Esophagus muscularis mucosa (tissue), 4 donors: Measurements from ENCODE around the gene GPR132. TPM values are rescaled to one million over a fixed set of nuclear protein-coding genes. Genes with fewer than 3 reads are reported as not detected.
A peak's percentile ranks its signal among the peaks of the same experiment; 100 is the strongest.
"Not testable (repeated sequence)": the region's sequence is repeated elsewhere in the genome, so short reads cannot be mapped to it uniquely, and the experiment has no call there.

Experiments
- DNase-seq: peaks from one replicate; pipeline ENCODE4 v3.0.0-alpha.2; 2017; ENCODE audit errors: extremely low spot score
- H3K27ac ChIP-seq, 4 donors: fragments of 200-600 bp; sonication (generic); replicated peaks in 1 of 4; 1 replicate in 3 of 4; 2 replicates in 1 of 4; pipeline ENCODE4 v1.5.1; 2016 to 2019; ENCODE audit warnings: mild to moderate bottlenecking in 1 of 4
- H3K27me3 ChIP-seq, 4 donors: fragments of 200-600 bp; sonication (generic); one replicate each; pipeline versions ENCODE4 v1.5.1 to v1.6.0; 2016 to 2019
- H3K36me3 ChIP-seq, 4 donors: fragments of 200-600 bp; sonication (generic); one replicate each; pipeline ENCODE4 v1.5.1; 2016 to 2019
- H3K4me1 ChIP-seq, 4 donors: fragments of 200-600 bp; sonication (generic); one replicate each; pipeline ENCODE4 v1.5.1; 2016 to 2019
- H3K4me3 ChIP-seq, 4 donors: fragments of 200-600 bp; sonication (generic); 1 replicate in 2 of 4; 2 replicates in 2 of 4; pipeline ENCODE4 v1.5.1; 2016 to 2019; ENCODE audit warnings: mild to moderate bottlenecking in 4 of 4, moderate library complexity in 1 of 4
- H3K9me3 ChIP-seq, 4 donors: fragments of 200-600 bp; sonication (generic); 1 replicate in 3 of 4; 2 replicates in 1 of 4; pipeline ENCODE4 v1.5.1; 2016 to 2019
- EP300 ChIP-seq: sonication (generic); formaldehyde crosslinking; IDR thresholded peaks from one replicate; pipeline ENCODE4 v1.6.1; 2017; ENCODE audit warnings: antibody characterized with exemption
- POLR2A ChIP-seq: fragments of 450-650 bp; IDR thresholded peaks from one replicate; pipeline ENCODE4 v1.6.1; 2017; ENCODE audit warnings: antibody characterized with exemption, moderate library complexity, mild to moderate bottlenecking, low read depth
- POLR2AphosphoS5 ChIP-seq, 2 donors: sonication (generic); formaldehyde crosslinking; IDR thresholded peaks; one replicate each; pipeline ENCODE4 v1.6.1; 2017; ENCODE audit warnings: antibody characterized with exemption in 2 of 2
- WGBS: methylation state at CpG from one replicate; pipeline ENCODE4 v1.1.5; 2018; 5-methylcytosine and 5-hydroxymethylcytosine counted together
- intact Hi-C: fragments of 100-400 bp; cut with DNase I; formaldehyde crosslinking; loops from one replicate; pipeline ENCODE4 v1.15.1; 2023
- total RNA-seq, 4 donors: library from RNA; depleted of rRNA; stranded (reverse); fragments of >200 nt; gene quantifications; one replicate each; pipeline versions ENCODE4 v1.1.0 to v1.2.1, GENCODE V29; 2016
- TF ChIP-seq, protein P1 (sequence below), 3 experiments: fragments of 200-600 bp in 2 of 3; fragments of 450-650 bp in 1 of 3; sonication (generic) in 2 of 3; IDR thresholded peaks; one replicate each; pipeline ENCODE4 v1.5.1; 2017 to 2019; ENCODE audit warnings: antibody characterized with exemption in 3 of 3, mild to moderate bottlenecking in 2 of 3, moderate library complexity in 1 of 3

GPR132 gene
- total RNA-seq, 4 donors from 2014 or later = 1.2 to 8.0 (median 2.1) TPM

DNA sequence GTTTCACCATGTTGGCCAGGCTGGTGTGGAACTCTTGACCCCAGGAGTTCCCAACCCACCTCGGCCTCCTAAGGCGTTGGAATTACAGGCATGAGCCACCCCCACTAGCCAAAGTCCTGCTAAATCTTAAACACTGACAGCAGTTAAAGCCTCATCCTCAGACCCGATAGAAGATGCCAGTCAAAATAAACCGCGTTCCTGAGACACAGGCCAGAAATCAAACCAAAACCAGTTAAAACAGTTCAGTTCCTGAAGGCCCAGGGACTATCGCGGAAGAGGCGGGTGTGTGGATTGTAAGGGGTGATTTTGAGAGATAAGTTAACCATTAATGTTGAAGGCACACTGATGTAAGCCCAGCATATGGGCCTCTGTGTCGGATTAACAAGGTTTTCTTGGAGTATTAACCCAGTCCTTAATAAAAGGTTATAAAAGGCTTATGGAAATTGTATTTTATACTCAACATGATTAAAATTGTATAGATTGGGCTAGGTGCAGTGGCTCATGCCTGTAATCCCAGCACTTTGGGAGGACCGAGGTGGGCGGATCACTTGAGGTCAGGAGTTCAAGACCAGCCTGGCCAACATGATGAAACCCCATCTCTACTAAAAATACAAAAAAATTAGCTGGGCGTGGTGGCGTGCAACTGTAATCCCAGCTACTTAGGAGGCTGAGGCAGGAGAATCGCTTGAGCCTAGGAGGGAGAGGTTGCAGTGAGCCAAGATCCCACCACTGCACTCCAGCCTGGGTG lies 25.6 kb downstream of the GPR132 start:
- 78% methylated on average over 14 of the region's 14 CpGs for WGBS
- Histone ChIP-seq H3K4me3 (no peak overlapping the region), H3K9me3 (no peaks in the 10 kb centered on the region), H3K36me3 (no peaks in the 10 kb centered on the region), H3K27ac (no peak overlapping the region), H3K27me3 (peaks cover 0 to 4% (median 0%) of the 10 kb centered on the region in 4 donors), H3K4me1 (peaks cover 0 to 9% (median 0%) of the 10 kb centered on the region in 4 donors)
- DNase-seq = no peak
- TF ChIP-seq EP300 (no peak), POLR2AphosphoS5 (IDR thresholded peaks at IDR 0.05) (no peak), POLR2A (no peak)
- TF ChIP-seq, protein P1, sequence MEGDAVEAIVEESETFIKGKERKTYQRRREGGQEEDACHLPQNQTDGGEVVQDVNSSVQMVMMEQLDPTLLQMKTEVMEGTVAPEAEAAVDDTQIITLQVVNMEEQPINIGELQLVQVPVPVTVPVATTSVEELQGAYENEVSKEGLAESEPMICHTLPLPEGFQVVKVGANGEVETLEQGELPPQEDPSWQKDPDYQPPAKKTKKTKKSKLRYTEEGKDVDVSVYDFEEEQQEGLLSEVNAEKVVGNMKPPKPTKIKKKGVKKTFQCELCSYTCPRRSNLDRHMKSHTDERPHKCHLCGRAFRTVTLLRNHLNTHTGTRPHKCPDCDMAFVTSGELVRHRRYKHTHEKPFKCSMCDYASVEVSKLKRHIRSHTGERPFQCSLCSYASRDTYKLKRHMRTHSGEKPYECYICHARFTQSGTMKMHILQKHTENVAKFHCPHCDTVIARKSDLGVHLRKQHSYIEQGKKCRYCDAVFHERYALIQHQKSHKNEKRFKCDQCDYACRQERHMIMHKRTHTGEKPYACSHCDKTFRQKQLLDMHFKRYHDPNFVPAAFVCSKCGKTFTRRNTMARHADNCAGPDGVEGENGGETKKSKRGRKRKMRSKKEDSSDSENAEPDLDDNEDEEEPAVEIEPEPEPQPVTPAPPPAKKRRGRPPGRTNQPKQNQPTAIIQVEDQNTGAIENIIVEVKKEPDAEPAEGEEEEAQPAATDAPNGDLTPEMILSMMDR (IDR thresholded peaks at IDR 0.05) = no peak
- intact Hi-C loops = loop anchor here (2.0 kb wide), 1 partner anchor 37 kb away; no protein-coding TSS in a partner anchor

DNA sequence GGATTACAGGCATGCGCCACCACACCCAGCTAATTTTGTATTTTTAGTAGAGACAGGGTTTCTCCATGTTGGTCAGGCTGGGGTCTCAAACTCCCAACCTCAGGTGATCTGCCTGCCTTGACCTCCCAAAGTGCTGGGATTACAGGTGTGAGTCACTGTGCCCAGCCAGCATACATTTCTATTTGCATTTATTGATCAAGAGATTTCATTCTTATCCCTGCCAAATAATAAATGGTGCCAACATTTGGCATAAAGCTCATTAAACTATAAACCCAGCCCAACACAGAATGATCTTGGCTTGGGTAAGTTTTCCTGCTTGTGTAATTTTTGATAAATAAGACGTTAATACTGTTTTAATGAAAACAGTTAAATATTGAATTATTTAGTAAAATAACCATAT lies 29.6 kb downstream of the GPR132 start:
- H3K4me3 ChIP-seq, H3K4me1 ChIP-seq, DNase-seq, intact Hi-C loops, H3K9me3 ChIP-seq, H3K36me3 ChIP-seq, H3K27ac ChIP-seq: not testable (repeated sequence)
- 99% methylated on average over 2 of the region's 2 CpGs for WGBS
- peaks cover 0 to 21% (median 0%) of the 10 kb centered on the region in 4 donors for H3K27me3 ChIP-seq

DNA sequence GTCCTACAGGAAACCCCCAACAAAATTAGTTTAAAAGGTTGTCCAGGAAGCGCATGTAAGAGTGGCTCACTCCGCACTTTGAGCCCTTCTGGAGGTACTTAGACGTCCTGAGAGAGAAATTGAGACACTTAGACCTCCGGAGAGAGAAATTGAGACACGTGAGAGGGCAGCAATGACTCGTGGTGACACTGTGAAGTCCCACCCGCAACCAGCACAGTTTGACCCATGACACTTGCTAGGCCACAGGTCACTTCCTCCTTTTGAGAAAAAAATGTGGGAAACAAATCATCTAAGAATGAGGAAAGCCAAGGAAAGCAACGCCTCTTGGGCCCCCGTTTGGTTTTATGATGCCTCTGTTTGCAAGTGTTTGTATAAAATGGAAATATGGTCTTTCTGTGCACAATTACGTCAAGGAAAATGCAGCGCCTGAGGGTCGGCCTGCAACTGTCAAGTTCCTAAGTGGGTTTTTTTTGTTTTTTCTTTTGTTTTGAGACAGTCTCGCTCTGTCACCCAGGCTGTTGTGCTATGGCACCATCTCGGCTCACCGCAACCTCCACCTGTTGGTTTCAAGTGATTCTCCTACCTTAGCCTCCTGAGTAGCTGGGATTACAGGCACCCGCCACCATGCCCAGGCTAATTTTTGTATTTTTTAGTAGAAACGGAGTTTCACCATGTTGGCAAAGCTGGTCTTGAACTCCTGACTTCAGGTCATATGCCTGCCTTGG lies 30.8 kb downstream of the GPR132 start:
- TF ChIP-seq POLR2A (no peak), POLR2AphosphoS5 (IDR thresholded peaks at IDR 0.05) (no peak), EP300 (no peak)
- TF ChIP-seq, protein P1 (IDR thresholded peaks at IDR 0.05) = no peak
- H3K36me3 ChIP-seq = no peaks in the 10 kb centered on the region
- WGBS = 77% methylated on average over 17 of the region's 17 CpGs
- peaks cover 0 to 26% (median 0%) of the 10 kb centered on the region in 4 donors for H3K27me3 ChIP-seq
- H3K27ac ChIP-seq = no peak overlapping the region
- intact Hi-C loops = no loop called here
- no peaks in the 10 kb centered on the region for H3K9me3 ChIP-seq
- peaks cover 0 to 9% (median 0%) of the 10 kb centered on the region in 4 donors for H3K4me1 ChIP-seq
- DNase-seq = no peak
- H3K4me3 ChIP-seq = no peak overlapping the region

DNA sequence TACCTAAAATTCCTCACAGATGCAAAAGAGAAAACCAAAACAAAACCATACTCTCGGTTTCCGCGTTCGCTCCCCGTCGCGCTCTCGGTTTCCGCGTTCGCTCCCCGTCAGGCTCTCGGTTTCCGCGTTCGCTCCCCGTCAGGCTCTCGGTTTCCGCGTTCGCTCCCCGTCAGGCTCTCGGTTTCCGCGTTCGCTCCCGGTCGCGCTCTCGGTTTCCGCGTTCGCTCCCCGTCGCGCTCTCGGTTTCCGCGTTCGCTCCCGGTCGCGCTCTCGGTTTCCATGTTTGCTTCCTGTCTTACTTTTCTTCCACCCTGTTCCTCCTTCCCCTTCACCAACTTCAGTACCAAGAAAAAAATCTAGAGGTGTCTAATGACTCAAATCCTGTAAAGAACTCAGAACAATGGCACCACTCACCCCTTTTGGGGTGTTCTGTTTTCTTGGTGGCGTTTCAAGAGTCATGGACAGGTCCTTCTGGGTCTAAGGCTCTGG lies 31.8 kb downstream of the GPR132 start:
- peaks cover 0 to 26% (median 0%) of the 10 kb centered on the region in 4 donors for H3K27me3 ChIP-seq
- H3K4me1 ChIP-seq, H3K27ac ChIP-seq, DNase-seq, H3K9me3 ChIP-seq, intact Hi-C loops, H3K36me3 ChIP-seq: not testable (repeated sequence)
- WGBS = 11% methylated on average over 43 of the region's 45 CpGs
- H3K4me3 ChIP-seq = peak overlapping the region; percentile 37 to 55 (median 44)

DNA sequence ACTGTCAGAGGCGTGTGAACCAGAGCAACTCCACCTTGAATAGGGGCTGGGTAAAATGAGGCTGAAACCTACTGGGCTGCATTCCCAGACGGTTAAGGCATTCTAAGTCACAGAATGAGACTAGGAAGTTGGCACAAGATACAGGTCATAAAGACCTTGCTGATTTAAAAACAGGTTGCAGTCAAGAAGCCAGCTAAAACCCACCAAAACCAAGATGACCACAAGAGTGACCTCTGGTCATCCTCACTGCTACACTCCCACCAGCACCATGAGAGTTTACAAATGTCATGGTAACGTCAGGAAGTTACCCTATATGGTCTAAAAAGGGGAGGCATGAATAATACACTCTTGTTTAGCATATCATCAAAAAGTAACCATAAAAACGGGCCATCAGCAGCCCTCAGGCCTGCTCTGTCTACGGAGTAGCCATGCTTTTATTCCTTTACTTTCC lies 32.8 kb downstream of the GPR132 start:
- intact Hi-C loops = not testable (repeated sequence)

DNA sequence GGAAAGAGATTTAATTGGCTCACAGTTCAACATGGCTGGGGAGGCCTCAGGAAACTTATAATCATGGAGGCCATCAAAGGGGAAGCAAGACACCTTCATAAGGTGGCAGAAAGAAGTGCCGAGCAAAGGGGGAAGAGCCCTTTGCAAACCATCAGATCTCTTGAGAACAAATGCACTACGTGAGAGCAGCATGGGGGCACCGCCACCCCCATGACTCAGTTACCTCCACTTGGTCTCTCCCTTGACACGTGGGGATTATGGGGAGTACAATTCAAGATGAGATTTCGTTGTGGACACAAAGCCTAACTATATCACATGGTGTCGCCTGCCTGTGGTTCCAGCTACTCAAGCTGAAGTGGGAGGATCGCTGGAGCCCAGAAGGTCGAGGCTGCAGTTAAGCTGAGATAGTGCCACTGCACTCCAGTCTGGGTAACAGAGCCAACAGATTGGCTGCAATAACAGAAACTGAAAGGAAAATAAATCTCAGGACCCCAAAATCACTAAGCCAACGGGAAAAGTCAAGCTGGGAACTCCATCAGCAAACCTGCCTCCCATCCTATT lies 34.3 kb downstream of the GPR132 start:
- no peak overlapping the region for H3K27ac ChIP-seq
- H3K9me3 ChIP-seq = no peaks in the 10 kb centered on the region
- intact Hi-C loops = no loop called here
- H3K4me1 ChIP-seq = no peaks in the 10 kb centered on the region
- no peak overlapping the region for H3K4me3 ChIP-seq
- H3K27me3 ChIP-seq = peaks cover 0 to 26% (median 0%) of the 10 kb centered on the region in 4 donors
- 92% methylated on average over 9 of the region's 9 CpGs for WGBS
- TF ChIP-seq POLR2AphosphoS5 (IDR thresholded peaks at IDR 0.05) = no peak
- TF ChIP-seq, protein P1 (IDR thresholded peaks at IDR 0.05) = no peak
- no peak for TF ChIP-seq EP300
- TF ChIP-seq POLR2A = no peak
- no peak for DNase-seq
- no peaks in the 10 kb centered on the region for H3K36me3 ChIP-seq

More for the DNA sequence above, 32.8 kb downstream of the GPR132 start:
- not testable (repeated sequence) for H3K4me1 ChIP-seq, H3K27ac ChIP-seq, H3K9me3 ChIP-seq, DNase-seq, H3K36me3 ChIP-seq
- peak overlapping the region in 1 of 4 donors; percentile 41 for H3K4me3 ChIP-seq
- H3K27me3 ChIP-seq = peaks cover 0 to 26% (median 0%) of the 10 kb centered on the region in 4 donors
- 95% methylated on average over 5 of the region's 5 CpGs for WGBS
